CD4-positive, alpha-beta T cell (primary cell): Measurements from ENCODE around the gene BTG2. TPM values are rescaled to one million over a fixed set of nuclear protein-coding genes. Genes with fewer than 3 reads are reported as not detected.

Experiments
- ATAC-seq: fragments of 200-7000 bp; cut with Tn5 transposase; one replicate; pipeline ENCODE4 v1.10.0; 2022; ENCODE audit warnings: mild to moderate bottlenecking; ENCODE audit not compliant: poor library complexity
- CTCF ChIA-PET: fragments of 350-600 bp; sonication (Branson Sonifier 250); formaldehyde crosslinking; loops from one replicate; lab custom pipeline; 2021; ENCODE audit warnings: antibody characterized with exemption, inconsistent platforms; lab: Charles Lee
- POLR2A ChIA-PET: fragments of 350-600 bp; sonication (Branson Sonifier 250); formaldehyde crosslinking; loops from one replicate; lab custom pipeline; 2021; ENCODE audit warnings: antibody characterized with exemption, inconsistent platforms; lab: Charles Lee
- DNase-seq, 14 experiments: peaks; one replicate each; pipeline ENCODE4 v3.0.0-alpha.2; 2013 to 2020; ENCODE audit warnings: mixed read lengths in 2 of 14
- H3K27ac ChIP-seq, 2 donors: one replicate each; pipeline versions ENCODE4 v1.5.1 to v1.7.0; 2013; ENCODE audit warnings: low read length in 2 of 2, low read depth in 1 of 2, mild to moderate bottlenecking in 1 of 2
- H3K27me3 ChIP-seq, 2 experiments: 1 replicate in 1 of 2; 2 replicates in 1 of 2; pipeline versions ENCODE4 v1.6.1 to v1.7.0; 2013; ENCODE audit warnings: low read length in 2 of 2, control low read depth in 1 of 2, mild to moderate bottlenecking in 1 of 2, moderate library complexity in 1 of 2; ENCODE audit not compliant: insufficient read depth in 2 of 2, control insufficient read depth in 1 of 2
- H3K36me3 ChIP-seq: one replicate; pipeline ENCODE4 v1.6.1; 2013; ENCODE audit warnings: low read length, control low read depth; ENCODE audit not compliant: insufficient read depth
- H3K4me1 ChIP-seq: one replicate; pipeline ENCODE4 v1.6.1; 2013; ENCODE audit warnings: low read length, control low read depth; ENCODE audit not compliant: insufficient read depth
- H3K4me3 ChIP-seq: one replicate; pipeline ENCODE4 v1.5.1; 2013; ENCODE audit warnings: mild to moderate bottlenecking, low read length, moderate library complexity
- H3K9me3 ChIP-seq, 2 experiments: 1 replicate in 1 of 2; 2 replicates in 1 of 2; pipeline versions ENCODE4 v1.6.1 to v1.7.0; 2013; ENCODE audit warnings: low read length in 2 of 2, mild to moderate bottlenecking in 2 of 2, control low read depth in 1 of 2, moderate library complexity in 1 of 2; ENCODE audit not compliant: control insufficient read depth in 1 of 2, insufficient read depth in 1 of 2
- H3K27ac Mint-ChIP-seq: one replicate; pipeline ENCODE4 v1.8.0; 2020; ENCODE audit warnings: mixed read lengths
- H3K27me3 Mint-ChIP-seq: one replicate; pipeline ENCODE4 v1.8.0; 2021; ENCODE audit warnings: mixed read lengths
- H3K36me3 Mint-ChIP-seq: one replicate; pipeline ENCODE4 v1.8.0; 2021; ENCODE audit warnings: low read depth, mixed read lengths
- H3K4me1 Mint-ChIP-seq: one replicate; pipeline ENCODE4 v1.8.0; 2021; ENCODE audit warnings: low read depth, mixed read lengths
- H3K4me3 Mint-ChIP-seq: one replicate; pipeline ENCODE4 v1.8.0; 2020; ENCODE audit warnings: mild to moderate bottlenecking, mixed read lengths
- H3K9me3 Mint-ChIP-seq: one replicate; pipeline ENCODE4 v1.8.0; 2020; ENCODE audit warnings: mixed read lengths
- intact Hi-C, 2 experiments: fragments of 100-400 bp; cut with DNase I in 1 of 2; cut with micrococcal nuclease in 1 of 2; formaldehyde crosslinking; loops; one replicate each; pipeline versions ENCODE4 v1.15.1 to v1.9.0; 2023 to 2025; cut with DNase I, micrococcal nuclease
- total RNA-seq, 174 experiments: library from RNA in 2 of 174; stranded (reverse) in 2 of 174; gene quantifications; one replicate each; pipeline ENCODE4 v1.2.3 and lab custom pipeline; 2021 to 2026
- TF ChIP-seq, protein P1 (sequence below): fragments of 200-600 bp; IDR thresholded peaks from one replicate; pipeline ENCODE4 v1.8.0; 2022; ENCODE audit warnings: antibody characterized with exemption, mild to moderate bottlenecking

Gene BTG2
- total RNA-seq, 2 experiments from 2014 or later = 802 to 849 TPM

DNA sequence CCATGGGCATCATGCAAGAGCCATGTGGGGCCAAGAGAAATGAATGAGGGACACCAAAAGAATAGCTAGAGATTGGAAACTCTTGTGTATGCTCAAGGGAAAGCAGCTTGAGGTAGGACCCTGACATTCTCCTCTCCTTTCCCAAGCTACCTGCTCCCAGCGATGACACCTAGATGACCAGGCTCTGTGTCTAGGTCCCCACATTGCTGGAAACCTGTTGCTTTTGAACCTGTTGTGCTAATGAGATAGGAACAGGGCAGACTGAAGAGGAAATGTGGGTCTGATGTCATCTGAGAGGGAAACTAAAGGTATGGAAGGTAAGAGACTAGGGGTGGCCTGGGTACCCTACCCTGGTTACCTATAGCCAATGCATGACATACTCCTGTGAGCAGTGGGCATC, 43.8 kb downstream of the BTG2 start:
- H3K4me1 ChIP-seq = peaks cover 9% of the 10 kb centered on the region
- ChIA-PET CTCF (interaction anchor here (1.1 kb wide), 1 partner anchor 82 kb away, joined by 3 read pairs; no protein-coding TSS in a partner anchor), POLR2A (no interaction called here)
- TF ChIP-seq, protein P1, sequence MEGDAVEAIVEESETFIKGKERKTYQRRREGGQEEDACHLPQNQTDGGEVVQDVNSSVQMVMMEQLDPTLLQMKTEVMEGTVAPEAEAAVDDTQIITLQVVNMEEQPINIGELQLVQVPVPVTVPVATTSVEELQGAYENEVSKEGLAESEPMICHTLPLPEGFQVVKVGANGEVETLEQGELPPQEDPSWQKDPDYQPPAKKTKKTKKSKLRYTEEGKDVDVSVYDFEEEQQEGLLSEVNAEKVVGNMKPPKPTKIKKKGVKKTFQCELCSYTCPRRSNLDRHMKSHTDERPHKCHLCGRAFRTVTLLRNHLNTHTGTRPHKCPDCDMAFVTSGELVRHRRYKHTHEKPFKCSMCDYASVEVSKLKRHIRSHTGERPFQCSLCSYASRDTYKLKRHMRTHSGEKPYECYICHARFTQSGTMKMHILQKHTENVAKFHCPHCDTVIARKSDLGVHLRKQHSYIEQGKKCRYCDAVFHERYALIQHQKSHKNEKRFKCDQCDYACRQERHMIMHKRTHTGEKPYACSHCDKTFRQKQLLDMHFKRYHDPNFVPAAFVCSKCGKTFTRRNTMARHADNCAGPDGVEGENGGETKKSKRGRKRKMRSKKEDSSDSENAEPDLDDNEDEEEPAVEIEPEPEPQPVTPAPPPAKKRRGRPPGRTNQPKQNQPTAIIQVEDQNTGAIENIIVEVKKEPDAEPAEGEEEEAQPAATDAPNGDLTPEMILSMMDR = no peak
- Mint-ChIP-seq H3K4me1 (no peaks in the 10 kb centered on the region), H3K27me3 (peaks cover 64% of the 10 kb centered on the region), H3K36me3 (no peaks in the 10 kb centered on the region), H3K9me3 (no peaks in the 10 kb centered on the region), H3K4me3 (no peak overlapping the region), H3K27ac (no peak overlapping the region)
- DNase-seq (no peak), ATAC-seq (no peak)
- H3K27me3 ChIP-seq = peaks cover 7 to 9% of the 10 kb centered on the region in 2 experiments
- intact Hi-C loops = loop anchor here (10.0 kb wide), 2 partner anchors 516 to 776 kb away; partner anchors contain the start of gene SNRPE (in 1 of the 2)
- no peak overlapping the region for H3K4me3 ChIP-seq
- H3K27ac ChIP-seq = no peak overlapping the region
- no peaks in the 10 kb centered on the region for H3K36me3 ChIP-seq
- no peaks in the 10 kb centered on the region for H3K9me3 ChIP-seq

DNA sequence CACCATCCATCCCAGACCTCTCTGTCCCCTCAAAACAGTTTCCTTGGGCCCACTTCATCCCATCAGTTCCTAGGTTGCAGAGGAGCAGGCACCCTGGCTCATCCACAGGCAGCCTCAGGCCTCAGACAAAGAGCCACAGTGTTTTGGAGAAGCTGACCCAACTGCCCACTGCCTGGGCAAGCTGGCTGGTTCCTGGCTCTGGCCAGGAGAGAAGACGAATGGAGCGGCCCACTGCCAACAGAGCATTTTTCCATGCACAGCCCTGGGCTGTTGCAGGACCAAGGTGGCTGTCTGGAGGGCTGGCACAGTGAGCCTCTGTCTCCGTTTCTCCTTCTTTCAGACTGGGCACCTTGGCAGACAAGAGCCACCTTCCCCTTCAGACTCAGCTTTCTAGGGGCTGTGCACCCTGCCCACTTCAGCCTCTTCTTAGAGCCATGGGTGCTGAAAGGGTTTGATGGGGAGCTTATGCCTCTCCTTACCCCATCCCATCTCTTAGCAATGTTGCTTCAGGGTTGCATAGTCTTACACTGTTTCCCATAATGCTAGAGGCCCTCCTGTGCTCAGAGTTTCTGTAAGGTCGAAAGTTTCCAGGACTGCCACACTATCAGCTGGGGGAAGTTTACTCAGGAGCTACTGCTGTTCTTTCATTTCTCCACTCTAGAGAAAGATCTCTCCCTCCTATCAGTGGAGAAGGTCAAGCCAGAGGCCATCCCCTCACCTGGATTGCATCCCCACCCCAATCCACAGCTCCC, 44.6 kb downstream of the BTG2 start:
- Mint-ChIP-seq H3K4me3 (no peak overlapping the region), H3K27me3 (peaks cover 69% of the 10 kb centered on the region), H3K27ac (no peak overlapping the region), H3K4me1 (no peaks in the 10 kb centered on the region), H3K9me3 (no peaks in the 10 kb centered on the region), H3K36me3 (no peaks in the 10 kb centered on the region)
- ATAC-seq (no peak), DNase-seq (no peak)
- TF ChIP-seq, protein P1 = no peak
- Histone ChIP-seq H3K4me1 (peaks cover 9% of the 10 kb centered on the region), H3K27me3 (peaks cover 7 to 9% of the 10 kb centered on the region in 2 experiments), H3K36me3 (no peaks in the 10 kb centered on the region), H3K27ac (no peak overlapping the region), H3K9me3 (no peaks in the 10 kb centered on the region), H3K4me3 (no peak overlapping the region)
- ChIA-PET CTCF (interaction anchor here (1.1 kb wide), 1 partner anchor 82 kb away, joined by 3 read pairs; no protein-coding TSS in a partner anchor), POLR2A (no interaction called here)
- intact Hi-C loops = loop anchor here (10.0 kb wide), 2 partner anchors 515 to 775 kb away; partner anchors contain the start of gene SNRPE (in 1 of the 2)

DNA sequence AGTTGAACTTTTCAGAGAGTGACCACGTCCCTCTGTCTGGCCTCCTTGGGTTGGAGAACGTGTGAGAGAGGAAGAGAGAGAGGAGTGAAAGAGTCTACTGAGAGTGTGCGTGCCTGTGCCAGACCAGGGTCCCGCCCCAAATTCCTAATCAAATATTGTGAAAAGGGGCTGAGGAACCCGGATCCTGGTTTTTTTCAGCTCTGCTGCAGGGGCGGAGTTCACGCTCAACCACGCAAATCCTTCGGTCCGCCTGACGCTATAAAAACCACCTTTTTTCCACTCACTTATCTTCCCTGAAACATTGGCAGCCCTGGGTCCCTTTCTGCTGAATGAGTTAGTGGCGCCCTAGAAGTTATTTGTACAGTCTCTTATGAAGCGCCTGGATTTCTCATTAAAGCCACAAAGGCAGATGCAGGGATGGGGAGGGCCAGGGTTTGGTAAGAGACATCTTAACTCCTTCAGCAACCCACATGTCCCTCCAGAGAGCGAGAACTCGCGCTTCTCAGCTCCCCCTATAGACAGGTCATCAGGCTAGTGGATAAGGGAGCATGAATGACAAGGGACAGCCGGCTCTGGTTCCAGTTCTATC, 45.8 kb downstream of the BTG2 start, which contains the start of gene FMOD:
TSS of gene FMOD (minus strand) at position 86 of the 589 bp plus-strand sequence. CDS start 2,852 bp downstream, outside the sequence.
- TF ChIP-seq, protein P1 = no peak
- no peaks in the 10 kb centered on the region for H3K9me3 Mint-ChIP-seq
- ATAC-seq (no peak), DNase-seq (peak in 1 of 14 experiments; percentile 14)
- H3K4me3 Mint-ChIP-seq = no peak within 1 kb of the TSS
- H3K27ac Mint-ChIP-seq = no peak within 1 kb of the TSS
- ChIA-PET POLR2A (no interaction called here), CTCF (interaction anchor here (2.4 kb wide), 1 partner anchor 84 kb away, joined by 9 read pairs; no protein-coding TSS in a partner anchor)
- no peak within 1 kb of the TSS for H3K4me3 ChIP-seq
- peaks cover 9 to 17% of the 10 kb centered on the region in 2 experiments for H3K27me3 ChIP-seq
- H3K4me1 ChIP-seq = peaks cover 9% of the 10 kb centered on the region
- H3K27ac ChIP-seq = no peak within 1 kb of the TSS
- H3K36me3 ChIP-seq = no peaks in the 10 kb centered on the region
- H3K27me3 Mint-ChIP-seq = peaks cover 70% of the 10 kb centered on the region
- no peaks in the 10 kb centered on the region for H3K4me1 Mint-ChIP-seq
- intact Hi-C loops = no loop called here
- H3K9me3 ChIP-seq = no peaks in the 10 kb centered on the region
- no peaks in the 10 kb centered on the region for H3K36me3 Mint-ChIP-seq
